NCI-H446 (cell line): ENCODE measurements around the gene KLF2.
"Not testable (repeated sequence)": the region's sequence is repeated elsewhere in the genome, so short reads cannot be mapped to it uniquely, and the experiment has no call there.

Source experiments
- DNase-seq, 2 experiments: peaks; one replicate each; lab custom pipeline; 2025; lab: John Stamatoyannopoulos, UW

KLF2 gene

DNA sequence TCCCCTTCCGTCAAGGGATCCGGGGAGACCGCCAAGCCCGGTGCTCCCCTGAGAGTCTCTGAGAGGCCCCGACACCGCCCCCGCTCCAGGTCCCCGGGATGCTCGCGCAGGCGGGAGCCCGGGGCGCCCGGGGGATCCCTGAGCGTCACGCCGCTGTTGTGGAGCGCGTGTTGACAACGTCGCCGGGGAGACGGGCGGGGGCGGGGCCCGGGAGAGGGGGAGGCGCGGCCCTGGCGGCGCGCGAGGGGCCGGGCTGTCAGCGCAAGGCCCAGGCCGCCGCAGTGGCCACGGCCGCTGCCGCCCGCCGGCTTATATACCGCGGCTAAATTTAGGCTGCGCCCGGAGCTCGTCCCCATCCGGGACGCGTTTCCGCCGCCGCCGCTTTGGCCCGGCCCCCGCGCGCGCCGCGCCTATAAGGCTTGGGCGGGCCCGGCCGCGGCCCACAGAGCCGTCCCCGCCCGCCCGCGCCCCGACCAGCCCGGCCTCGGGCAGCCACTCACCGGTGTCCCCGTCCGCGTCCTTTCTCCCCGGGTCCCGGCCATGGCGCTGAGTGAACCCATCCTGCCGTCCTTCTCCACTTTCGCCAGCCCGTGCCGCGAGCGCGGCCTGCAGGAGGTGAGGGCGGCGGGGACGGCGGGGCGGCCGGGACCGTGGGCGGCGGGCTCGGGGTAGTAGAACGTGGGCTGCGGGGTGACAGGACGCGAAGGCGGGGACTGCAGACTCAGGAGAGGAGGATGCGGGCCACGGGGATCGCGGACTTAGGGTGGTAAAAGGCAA, at the start of gene KLF2:
TSS of gene KLF2 (plus strand) at position 443 of the 777 bp plus-strand sequence. CDS start at position 541, 98 bp downstream.
- DNase-seq: peak in 1 of 2 experiments; percentile 34

DNA sequence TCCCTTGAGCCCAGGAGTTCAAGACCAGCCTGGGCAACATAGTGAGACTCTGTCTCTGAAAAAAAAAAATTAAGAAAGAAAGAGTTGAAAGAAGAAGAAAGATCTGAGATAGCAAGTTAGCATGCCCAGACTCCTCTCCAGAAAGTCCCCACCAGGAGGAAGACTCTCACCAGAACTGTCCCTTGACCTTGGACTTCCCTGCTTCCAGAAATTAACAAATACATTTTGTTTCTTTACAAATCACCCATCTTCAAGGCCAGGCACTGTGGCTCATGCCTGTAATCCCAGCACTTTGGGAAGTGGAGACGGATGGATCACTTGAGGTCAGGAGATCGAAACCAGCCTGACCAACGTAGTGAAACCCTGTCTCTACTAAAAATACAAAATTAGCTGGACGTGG, 44.3 kb upstream of the KLF2 start:
- DNase-seq: no peak

DNA sequence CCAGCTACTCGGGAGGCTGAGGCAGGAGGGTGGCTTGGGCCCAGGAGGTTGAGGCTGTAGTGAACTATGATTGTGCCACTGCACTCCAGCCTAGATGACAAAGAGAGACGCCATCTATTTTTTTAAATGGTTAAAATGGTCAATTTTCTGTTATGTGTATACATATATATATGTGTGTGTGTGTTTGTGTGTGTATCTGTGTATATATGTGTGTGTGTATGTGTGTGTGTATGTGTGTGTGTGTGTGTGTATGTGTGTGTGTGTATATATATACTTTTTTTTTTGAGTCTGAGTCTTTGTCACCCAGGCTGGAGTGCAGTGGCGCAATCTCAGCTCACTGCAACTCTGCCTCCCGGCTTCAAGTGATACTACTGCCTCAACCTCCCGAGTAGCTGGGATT, 42.9 kb upstream of the KLF2 start:
- DNase-seq: no peak

DNA sequence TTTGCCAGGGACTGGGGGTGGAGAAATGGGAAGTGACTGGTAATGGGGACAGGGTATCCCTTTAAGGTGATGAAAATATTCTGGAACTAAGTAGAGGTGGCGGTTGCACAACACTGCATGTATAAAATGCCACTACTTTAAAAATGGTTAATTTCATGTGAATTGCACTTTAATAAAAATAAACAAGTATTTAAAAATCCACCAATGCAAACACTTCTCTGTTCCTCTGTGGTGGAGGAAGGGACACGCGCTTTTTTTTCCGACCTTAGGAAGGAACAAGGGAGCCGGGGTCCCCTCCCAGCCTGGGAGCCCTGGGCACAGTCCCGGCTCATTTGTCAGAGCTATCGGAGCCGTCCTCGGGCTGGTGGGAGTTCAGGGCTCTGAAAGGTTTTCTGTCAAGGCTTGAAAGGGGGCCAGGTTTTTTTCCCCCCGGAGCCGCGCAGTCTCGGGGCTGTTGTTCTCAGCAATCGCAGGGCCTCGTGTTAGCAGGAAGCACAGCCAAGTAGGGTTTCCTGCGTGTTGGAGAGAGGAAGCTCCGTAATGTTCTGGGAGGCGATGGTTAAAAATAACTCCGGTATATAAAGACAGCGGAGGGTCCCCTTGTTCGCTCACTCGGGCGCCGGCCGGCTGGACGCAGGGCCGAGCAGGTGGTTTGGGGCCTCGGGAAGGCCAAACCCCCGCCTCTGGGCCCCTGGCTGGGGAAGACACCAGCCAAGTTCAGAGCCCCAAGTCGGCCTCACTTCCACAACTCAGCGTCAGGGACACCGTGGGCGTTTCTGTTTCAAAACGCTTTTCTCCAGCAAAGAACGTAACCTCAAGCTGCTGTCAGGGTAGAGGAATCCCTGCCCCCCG, 41.2 kb upstream of the KLF2 start:
- no peak for DNase-seq

DNA sequence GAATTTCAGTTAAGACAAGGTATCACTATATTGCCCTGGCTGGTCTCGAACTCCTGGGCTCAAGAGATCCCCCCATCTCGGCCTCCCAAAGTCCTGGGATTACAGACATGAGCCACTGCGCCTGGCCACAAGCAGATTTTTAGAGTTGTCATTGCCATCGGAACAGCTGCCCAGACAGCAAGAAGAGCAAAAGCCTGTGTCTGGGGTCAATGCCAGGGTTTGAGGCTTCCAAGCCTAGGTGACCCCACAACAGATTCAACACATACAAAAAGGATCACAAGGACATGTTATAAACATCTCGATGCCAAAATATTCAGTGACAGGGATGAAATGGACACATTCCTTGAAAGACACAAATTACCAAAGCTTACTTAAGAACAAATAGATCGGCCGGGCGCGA, 40.1 kb upstream of the KLF2 start:
- no peak for DNase-seq

DNA sequence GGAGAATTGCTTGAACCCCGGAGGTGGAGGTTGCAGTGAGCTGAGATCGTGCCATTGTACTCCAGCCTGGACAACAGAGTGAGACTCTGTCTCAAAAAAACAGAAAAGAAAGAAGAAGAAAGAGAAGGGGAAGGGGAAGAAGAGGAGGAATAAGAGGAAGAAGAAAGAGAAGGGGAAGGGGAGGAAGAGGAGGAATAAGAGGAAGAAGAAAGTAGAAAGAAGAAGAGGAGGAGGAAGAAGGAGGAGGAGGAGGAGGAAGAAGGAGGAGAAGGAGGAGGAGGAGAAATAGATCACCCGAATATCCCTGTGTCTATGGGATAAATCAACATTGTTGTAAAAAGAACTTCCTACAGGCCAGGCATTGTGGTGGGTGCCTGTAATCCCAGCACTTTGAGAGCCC, 39.5 kb upstream of the KLF2 start:
- not testable (repeated sequence) for DNase-seq

DNA sequence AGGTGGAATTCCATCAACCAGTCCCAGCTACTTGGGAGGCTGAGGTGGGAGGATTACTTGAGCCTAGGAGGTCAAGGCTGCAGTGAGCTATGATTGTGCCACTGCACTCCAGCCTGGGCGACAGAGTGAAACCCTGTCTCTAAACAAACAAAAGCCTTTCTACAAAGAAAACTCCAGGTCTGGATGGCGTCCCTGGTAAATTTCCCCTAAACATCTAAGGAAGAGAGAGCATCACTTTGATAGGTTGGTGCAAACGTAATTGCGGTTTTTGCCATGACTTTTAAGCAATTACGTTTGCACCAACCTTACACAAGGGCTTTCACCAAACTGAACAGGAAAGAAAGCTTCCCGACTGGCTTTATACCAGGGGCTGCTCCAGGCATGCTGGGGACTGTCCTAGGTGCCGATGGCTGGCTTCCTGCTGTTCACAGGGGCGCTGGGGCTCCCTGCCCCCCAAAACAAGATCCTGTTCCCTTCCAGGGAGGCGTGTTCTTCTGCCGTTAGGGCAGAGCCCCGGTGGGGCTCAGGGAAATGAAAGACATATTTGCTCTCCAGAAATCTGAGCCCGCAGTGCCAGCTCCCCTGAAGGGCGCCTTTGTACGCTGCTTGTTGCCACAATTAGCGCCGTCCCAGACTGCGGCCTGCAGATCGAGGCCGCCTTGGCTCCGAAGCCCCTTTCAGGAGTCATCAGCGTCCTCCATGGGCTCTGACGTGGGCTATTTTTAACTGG, 38.7 kb upstream of the KLF2 start:
- DNase-seq: no peak

DNA sequence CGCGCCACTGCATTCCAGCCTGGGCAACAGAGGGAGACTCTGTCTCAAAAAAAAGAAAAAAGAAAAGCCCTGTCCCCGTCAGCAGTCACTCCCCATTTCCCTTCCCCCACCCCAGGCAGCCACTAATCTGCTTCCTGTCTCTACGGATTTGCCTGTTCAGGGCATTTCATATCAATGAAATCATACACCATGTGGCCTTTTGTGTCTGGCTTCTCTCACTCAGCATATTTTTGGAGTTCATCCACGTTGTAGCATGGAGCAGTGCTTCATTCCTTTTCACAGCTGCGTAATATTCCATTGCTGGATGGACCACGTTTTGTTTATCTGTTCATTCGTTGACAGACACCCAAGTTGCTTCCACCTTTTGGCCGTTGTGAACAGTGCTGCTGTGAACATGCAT, 36.1 kb upstream of the KLF2 start:
- DNase-seq: no peak

DNA sequence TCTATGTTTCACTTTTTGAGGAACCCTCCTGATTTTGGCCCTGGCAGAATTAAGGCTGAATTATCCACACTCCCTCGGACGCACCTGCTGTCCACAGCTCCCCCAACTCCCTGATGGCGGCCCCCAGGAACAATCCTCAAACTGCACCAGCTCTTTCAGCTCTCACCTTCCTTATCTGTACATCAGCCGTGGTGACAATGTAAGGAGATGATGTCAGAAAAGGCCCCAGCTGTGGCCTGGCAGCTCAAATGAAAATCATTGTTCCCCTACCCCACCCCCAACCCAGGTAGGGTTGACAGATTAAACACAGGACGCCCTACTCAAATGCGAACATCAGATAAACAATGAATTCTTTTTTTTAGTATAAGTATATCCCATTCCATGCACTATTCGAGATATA, 35.0 kb upstream of the KLF2 start:
- DNase-seq: no peak

DNA sequence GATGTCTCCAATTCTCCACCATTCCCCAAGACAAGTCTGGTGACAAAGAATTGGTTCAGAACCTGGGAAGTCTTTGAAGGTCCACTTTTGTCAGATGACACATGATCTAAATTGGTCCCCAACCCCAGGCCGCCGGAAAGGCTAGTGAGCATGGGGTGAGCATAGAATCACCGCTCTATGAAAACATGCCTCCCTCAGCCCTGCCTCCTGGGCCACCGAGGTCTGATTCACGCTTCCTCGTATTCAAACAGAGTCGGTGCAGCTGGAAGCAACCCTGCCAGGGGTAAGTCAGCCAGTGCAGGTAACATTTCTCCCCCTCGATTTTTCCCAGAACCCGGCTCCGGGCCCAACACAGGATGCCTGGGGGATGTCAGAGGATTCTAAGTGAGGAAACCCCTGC, 33.9 kb upstream of the KLF2 start:
- no peak for DNase-seq

DNA sequence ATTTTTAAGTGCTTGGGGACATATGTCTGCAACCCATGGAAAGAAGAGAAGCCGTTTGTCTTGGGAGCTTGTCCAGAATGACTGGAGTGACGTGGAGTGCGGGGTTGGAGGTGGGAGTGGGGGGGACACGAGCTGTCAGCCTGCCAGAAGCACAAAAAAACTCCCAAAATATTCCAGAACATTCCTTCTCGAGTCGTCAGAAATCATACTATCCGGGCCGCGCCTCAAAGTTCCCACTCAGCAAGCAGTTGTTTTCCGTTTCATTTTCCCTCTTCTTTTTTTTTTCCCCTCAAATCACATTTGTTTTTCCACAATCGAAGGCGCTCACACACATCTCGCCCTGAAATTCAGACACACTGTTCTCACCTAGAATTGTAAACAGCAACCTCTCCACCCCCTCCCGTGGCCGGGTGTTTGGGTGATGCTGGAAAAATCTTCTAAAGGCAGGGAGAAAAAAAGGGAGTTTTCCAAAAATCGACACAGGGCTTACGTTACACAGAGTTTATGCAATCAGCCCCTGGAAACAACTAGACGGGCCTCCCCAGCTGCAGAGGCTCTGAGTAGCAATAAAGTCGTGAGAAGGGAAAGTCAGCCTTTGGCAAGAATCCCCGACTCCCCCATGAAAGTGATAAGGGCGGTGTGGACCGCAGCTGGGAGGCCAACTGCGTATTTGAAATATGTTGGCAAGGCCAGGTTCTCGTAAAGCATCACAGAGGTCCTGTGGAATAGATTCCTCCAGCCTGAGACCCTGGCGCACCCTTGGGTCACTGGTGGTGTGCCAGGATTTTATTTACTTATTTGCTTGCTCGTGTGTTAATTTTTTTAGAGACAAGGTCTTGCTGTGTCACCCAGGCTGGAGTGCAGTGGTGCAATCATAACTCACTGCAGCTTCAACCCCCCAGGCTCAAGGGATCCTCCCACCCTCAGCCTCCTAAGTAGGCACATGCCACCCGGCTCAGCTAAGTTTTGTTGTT, 31.2 kb upstream of the KLF2 start:
- DNase-seq: no peak

DNA sequence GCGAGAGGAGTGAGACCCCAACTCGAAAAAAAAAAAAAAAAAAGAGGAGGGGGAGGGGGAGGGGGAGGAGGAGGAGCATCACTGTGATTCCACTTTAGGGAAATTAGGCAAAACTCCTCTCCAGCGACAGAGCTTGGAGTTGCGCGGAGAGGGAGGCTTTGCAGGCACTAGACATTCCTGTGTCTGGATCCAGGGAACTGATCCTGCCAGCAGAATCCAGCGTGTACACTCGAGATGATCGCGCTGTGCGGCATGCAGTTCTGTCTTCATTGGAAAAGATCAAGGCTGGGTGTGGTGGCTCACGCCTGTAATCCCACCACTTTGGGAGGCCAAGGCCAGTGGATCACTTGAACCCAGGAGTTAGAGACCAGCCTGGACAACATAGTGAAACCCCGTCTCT, 29.6 kb upstream of the KLF2 start:
- DNase-seq: no peak

DNA sequence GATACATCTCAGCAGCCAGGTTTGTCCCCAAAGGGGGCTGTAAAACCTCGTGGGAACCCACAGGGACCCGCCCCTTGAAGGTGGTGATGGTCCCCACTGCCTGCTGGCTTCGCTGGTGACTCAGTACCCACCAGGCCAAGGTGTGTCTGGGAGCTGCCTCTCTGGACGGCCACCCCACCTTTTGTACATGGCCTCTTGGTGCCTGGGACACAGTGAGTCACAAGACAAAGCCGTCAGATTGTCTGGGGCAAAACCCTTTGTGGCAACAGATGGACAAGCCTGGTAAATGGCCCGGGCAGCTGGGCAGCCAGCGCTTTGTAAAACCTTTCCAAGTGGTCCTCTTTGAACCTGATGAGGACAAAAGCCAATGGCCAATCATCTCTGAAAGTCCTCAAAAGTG, 27.9 kb upstream of the KLF2 start:
- no peak for DNase-seq

DNA sequence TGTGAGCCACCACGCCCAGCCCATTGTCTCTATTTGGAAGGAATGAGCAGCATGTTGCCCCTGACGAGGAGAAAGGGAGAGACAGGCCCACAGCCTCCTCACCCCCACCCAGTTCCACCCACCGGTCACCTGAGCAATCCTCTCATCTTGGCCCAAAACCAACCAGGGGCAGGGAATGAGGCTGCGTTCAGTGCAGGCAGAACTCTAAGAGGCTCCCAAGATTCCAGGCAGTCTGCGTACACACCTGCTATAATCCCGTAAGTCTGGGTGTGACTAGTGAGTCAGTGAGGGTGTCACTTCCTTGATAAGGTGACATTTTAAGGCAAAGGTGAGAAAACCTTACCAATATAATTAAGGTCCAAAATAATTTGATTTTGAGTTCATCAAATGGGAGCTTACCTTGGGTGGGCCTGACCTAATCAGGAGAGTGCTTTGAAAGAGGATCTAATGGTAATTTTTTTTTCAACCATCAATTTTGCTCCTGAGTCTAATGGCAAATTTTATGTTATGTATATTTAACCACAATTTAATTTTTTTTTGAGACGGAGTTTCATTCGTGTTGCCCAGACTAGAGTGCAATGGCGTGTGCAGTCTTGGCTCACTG, 26.9 kb upstream of the KLF2 start:
- no peak for DNase-seq

DNA sequence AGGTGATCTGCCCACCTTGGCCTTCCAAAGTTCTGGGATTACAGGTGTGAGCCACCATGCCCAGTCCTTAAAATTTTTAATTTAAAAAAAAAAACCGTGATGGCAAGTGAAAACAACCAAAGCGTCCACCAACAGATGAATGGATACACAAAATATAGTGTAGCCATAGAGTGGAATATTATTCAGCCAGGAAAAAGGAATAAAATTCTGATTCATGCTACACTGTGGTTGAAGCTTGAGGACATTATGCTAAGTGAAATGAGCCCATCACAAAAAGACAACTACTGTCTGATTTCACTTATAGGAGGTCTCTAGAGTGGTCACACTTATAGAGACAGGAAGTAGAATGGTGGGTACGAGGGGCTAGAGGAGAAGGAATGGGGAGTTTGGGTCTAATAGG, 26.3 kb upstream of the KLF2 start:
- DNase-seq: no peak

DNA sequence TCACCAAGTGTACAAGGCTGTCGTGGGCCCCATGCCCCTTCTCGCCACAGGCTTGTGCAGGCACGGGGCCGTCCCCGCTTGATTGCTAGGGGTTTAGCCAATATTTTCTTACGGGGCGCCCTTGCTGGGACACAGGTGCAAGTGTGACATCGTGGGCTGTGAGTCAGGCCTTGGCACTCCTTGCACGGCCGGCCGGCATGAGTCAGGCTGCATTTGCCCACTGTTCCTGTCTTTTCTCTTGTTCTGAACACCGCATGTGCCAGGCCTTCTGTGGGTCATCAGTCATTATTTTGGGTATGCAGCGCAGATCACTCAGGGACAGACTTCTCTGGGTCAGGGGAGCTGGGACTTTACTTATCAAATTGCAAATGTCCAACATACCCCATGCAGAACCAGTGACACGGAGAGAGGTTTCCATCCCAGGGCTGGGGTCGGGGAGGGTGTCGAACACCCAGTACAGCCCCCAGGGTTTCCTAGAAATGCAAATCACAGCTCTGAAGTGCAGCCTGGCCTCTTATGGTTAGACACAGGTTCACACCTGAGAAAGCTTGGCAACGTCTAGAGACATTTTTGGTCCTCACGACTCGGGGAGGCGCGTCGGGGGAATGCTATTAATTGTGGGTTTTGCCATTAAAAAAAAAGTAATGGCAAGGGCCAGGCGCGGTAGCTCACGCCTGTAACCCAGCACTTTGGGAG, 22.5 kb upstream of the KLF2 start:
- no peak for DNase-seq

DNA sequence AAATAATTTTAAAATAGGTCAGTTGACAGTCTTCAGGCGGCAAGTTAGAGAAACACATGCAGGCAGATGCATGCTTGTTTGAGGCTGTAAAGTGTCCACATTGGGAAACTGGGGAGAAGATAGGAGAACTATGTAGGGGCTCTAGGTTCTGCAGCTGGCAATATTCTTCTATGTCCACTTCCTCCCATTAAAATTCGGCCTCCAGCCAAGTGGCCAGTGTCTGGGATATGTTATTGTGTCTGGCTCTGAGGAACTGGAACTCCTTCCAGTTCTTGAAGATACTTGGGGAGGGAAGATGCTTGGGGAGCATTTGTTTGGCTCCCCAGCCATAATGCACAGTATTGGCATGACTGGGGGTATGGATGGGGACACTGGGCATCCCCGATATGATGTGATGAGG, 20.9 kb upstream of the KLF2 start:
- DNase-seq: no peak

DNA sequence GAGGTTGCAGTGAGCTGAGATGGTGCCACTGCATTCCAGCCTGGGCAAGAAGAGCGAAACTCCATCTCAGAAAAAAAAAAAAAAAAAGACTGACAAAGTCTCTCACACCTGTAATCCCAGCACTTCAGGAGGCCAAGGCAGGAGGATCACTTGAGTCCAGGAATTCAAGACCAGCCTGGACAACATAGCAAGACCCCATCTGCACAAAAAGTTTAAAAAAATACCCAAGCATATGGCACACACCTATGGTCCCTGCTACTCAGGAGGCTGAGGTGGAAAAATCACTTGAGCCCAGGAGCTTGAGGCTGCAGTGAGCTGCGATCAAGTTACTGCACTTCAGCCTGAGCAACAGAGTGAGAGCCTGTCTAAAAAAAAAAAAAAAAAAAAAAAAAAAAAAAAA, 20.1 kb upstream of the KLF2 start:
- DNase-seq: not testable (repeated sequence)

DNA sequence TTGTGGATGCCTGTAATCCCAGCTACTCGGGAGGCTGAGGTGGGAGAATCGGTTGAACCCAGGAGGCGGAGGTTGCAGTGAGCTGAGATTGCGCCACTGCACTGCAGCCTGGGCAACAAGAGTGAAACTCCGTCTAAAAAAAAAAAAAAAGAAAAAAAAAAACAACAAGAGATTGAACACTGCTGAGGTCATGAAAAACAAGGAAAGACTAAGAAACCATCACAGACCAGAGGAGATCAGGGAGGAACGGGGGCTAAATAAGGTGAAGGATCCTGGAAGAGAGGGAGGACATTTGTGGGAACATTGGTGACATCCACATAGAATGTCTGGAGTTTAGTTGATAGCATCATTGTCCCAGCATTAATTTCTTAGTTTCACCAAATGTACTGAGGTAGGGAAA, 19.6 kb upstream of the KLF2 start:
- not testable (repeated sequence) for DNase-seq

DNA sequence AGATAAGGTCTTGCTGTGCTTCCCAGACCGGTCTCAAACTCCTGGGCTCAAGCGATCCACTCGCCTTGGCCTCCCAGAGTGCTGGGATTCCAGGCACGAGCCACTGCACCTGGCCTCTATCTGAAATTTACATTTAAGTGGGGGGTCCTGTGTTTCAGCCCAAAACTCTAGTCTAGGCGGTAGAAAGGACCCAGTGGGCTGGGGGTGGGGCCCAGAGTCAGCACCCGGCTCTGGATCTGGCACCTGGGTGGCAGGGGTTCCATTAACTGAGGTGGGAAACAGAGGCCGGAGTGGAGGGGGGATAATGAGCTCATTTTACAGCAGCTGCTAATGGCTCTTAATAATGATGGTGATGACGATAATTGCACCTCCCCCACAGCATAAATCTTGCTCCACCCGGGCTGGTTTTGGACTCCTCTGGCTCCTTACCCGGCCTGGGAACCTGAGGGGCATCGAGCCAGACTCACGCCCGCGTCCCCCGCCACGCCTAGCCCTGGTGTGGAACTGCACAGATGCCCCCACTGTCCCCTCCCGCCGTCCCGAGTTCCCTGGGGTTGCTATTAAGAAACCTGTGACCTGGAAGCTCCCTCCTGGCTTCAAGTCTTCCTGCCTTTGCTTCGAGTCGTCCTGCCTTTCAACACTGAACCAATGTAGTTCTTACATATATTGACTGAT, 17.8 kb upstream of the KLF2 start:
- no peak for DNase-seq
